ENCODE results near the gene CHEK2.
"Not testable (repeated sequence)": the region's sequence is repeated elsewhere in the genome, so short reads cannot be mapped to it uniquely, and the experiment has no call there.

The CHEK2 gene

GRCh38 chr22:28741785-28742561 is at the start of gene CHEK2, which contains the start of gene HSCB:
CHEK2 (minus strand) TSS chr22:28741820; CDS start chr22:28734721, 7,099 bp downstream.
HSCB (plus strand) TSS chr22:28742039; CDS start chr22:28742096, 57 bp downstream.
- peak; percentile 98 to 99 (median 98) for DNase-seq

GRCh38 chr22:28791124-28791523 is 49.5 kb upstream of the CHEK2 start:
- DNase-seq = no peak

GRCh38 chr22:28788601-28789000 is 47.0 kb upstream of the CHEK2 start:
- DNase-seq = no peak

- no peak for DNase-seq
Measured at GRCh38 chr22:28783786-28784671, 42.4 kb upstream of the CHEK2 start.

GRCh38 chr22:28780296-28780695 is 38.7 kb upstream of the CHEK2 start:
- DNase-seq = no peak

- DNase-seq = no peak
Measured at GRCh38 chr22:28779833-28780232, 38.2 kb upstream of the CHEK2 start.

GRCh38 chr22:28774378-28774777 is 32.8 kb upstream of the CHEK2 start:
- no peak for DNase-seq

GRCh38 chr22:28773461-28773867 is 31.8 kb upstream of the CHEK2 start:
- DNase-seq = peak; percentile 59 to 83 (median 67)

GRCh38 chr22:28772633-28773460 is 31.2 kb upstream of the CHEK2 start, which contains the start of gene CCDC117:
CCDC117 (plus strand) TSS chr22:28772695; CDS start chr22:28772850, 155 bp downstream.
- peak; percentile 95 to 97 (median 96) for DNase-seq

- DNase-seq = no peak
Measured at GRCh38 chr22:28771195-28771791, 29.7 kb upstream of the CHEK2 start.

GRCh38 chr22:28769394-28770085 is 27.9 kb upstream of the CHEK2 start:
- DNase-seq = no peak

- DNase-seq = no peak
Measured at GRCh38 chr22:28768701-28769393, 27.2 kb upstream of the CHEK2 start.

GRCh38 chr22:28766628-28767027 is 25.0 kb upstream of the CHEK2 start:
- no peak for DNase-seq

GRCh38 chr22:28762000-28762399 is 20.4 kb upstream of the CHEK2 start:
- not testable (repeated sequence) for DNase-seq

GRCh38 chr22:28761449-28761755 is 19.8 kb upstream of the CHEK2 start:
- no peak for DNase-seq

GRCh38 chr22:28759861-28760560 is 18.4 kb upstream of the CHEK2 start:
- DNase-seq = peak in 2 of 3 donors; percentile 30 to 36

- not testable (repeated sequence) for DNase-seq
Measured at GRCh38 chr22:28754512-28754911, 12.9 kb upstream of the CHEK2 start.

GRCh38 chr22:28750471-28750881 is 8.9 kb upstream of the CHEK2 start:
- no peak for DNase-seq

- DNase-seq = no peak
Measured at GRCh38 chr22:28743852-28744251, 2.2 kb upstream of the CHEK2 start.

GRCh38 chr22:28742562-28742962 is 942 bp upstream of the CHEK2 start:
- no peak for DNase-seq

Measured in suppressor macrophage treated with lipopolysaccharide for 1 hour (primary cell).